ENCODE results near the gene DCC. TPM values are rescaled to one million over a fixed set of nuclear protein-coding genes. Genes with fewer than 3 reads are reported as not detected.

Gene DCC
- total and polyA plus RNA-seq, 2 experiments from 2014 or later = 0.53 to 0.73 TPM

DNA sequence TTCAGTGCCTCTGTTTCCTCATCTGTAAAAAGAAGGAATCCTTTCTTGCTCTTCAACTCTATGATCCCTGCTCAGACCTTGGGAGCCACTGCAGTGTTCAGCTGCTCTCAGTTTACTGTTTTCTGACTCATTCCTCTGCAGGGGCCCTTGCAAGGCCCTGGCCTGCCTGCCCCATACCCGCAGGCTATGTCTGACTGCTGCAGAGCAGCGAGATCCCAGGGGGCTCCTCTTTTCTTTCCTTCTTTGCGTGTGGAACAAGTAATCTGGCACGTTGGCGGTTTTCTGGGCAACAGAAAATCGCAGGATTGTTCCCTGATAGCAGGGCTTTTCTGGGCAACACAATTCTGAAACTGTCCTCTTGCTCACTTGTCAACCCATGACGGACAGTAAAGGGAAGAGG is 376.0 kb downstream of the DCC start:
- no peaks in the 10 kb centered on the region for H3K27me3 ChIP-seq (ENCODE audit: insufficient read depth)
- no peaks in the 10 kb centered on the region; the same call in 1 of the 2 replicates for H3K9me2 ChIP-seq (ENCODE audit: insufficient read depth)
- Mint-ChIP-seq H3K4me3 (no peak overlapping the region), H3K9me3 (no peaks in the 10 kb centered on the region), H3K36me3 (ENCODE audit: low read depth) (no peaks in the 10 kb centered on the region), H3K27ac (no peak overlapping the region), H3K27me3 (ENCODE audit: insufficient read depth, low read depth, poor library complexity) (no peaks in the 10 kb centered on the region), H3K4me1 (no peaks in the 10 kb centered on the region)
- H3K4me3 ChIP-seq = no peak overlapping the region
- H3F3A ChIP-seq (replicated peaks; ENCODE audit: low read depth) = no peaks in the 10 kb centered on the region
- DNase-seq (ENCODE audit: low spot score) (no peak), ATAC-seq (no peak)
- no peaks in the 10 kb centered on the region for H3K4me1 ChIP-seq (ENCODE audit: insufficient read depth)
- H2AFZ ChIP-seq = no peak overlapping the region
- TF ChIP-seq STAT1 (IDR thresholded peaks at IDR 0.05; ENCODE audit: unreplicated experiment) = no peak
- TF ChIP-seq, protein P1, sequence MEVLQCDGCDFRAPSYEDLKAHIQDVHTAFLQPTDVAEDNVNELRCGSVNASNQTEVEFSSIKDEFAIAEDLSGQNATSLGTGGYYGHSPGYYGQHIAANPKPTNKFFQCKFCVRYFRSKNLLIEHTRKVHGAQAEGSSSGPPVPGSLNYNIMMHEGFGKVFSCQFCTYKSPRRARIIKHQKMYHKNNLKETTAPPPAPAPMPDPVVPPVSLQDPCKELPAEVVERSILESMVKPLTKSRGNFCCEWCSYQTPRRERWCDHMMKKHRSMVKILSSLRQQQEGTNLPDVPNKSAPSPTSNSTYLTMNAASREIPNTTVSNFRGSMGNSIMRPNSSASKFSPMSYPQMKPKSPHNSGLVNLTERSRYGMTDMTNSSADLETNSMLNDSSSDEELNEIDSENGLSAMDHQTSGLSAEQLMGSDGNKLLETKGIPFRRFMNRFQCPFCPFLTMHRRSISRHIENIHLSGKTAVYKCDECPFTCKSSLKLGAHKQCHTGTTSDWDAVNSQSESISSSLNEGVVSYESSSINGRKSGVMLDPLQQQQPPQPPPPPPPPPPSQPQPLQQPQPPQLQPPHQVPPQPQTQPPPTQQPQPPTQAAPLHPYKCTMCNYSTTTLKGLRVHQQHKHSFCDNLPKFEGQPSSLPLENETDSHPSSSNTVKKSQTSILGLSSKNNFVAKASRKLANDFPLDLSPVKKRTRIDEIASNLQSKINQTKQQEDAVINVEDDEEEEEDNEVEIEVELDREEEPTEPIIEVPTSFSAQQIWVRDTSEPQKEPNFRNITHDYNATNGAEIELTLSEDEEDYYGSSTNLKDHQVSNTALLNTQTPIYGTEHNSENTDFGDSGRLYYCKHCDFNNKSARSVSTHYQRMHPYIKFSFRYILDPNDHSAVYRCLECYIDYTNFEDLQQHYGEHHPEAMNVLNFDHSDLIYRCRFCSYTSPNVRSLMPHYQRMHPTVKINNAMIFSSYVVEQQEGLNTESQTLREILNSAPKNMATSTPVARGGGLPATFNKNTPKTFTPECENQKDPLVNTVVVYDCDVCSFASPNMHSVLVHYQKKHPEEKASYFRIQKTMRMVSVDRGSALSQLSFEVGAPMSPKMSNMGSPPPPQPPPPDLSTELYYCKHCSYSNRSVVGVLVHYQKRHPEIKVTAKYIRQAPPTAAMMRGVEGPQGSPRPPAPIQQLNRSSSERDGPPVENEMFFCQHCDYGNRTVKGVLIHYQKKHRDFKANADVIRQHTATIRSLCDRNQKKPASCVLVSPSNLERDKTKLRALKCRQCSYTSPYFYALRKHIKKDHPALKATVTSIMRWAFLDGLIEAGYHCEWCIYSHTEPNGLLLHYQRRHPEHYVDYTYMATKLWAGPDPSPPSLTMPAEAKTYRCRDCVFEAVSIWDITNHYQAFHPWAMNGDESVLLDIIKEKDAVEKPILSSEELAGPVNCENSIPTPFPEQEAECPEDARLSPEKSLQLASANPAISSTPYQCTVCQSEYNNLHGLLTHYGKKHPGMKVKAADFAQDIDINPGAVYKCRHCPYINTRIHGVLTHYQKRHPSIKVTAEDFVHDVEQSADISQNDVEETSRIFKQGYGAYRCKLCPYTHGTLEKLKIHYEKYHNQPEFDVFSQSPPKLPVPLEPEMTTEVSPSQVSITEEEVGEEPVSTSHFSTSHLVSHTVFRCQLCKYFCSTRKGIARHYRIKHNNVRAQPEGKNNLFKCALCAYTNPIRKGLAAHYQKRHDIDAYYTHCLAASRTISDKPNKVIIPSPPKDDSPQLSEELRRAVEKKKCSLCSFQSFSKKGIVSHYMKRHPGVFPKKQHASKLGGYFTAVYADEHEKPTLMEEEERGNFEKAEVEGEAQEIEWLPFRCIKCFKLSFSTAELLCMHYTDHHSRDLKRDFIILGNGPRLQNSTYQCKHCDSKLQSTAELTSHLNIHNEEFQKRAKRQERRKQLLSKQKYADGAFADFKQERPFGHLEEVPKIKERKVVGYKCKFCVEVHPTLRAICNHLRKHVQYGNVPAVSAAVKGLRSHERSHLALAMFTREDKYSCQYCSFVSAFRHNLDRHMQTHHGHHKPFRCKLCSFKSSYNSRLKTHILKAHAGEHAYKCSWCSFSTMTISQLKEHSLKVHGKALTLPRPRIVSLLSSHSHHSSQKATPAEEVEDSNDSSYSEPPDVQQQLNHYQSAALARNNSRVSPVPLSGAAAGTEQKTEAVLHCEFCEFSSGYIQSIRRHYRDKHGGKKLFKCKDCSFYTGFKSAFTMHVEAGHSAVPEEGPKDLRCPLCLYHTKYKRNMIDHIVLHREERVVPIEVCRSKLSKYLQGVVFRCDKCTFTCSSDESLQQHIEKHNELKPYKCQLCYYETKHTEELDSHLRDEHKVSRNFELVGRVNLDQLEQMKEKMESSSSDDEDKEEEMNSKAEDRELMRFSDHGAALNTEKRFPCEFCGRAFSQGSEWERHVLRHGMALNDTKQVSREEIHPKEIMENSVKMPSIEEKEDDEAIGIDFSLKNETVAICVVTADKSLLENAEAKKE (CRISPR knock-in tag; IDR thresholded peaks at IDR 0.05) = no peak
- TF ChIP-seq NANOG (IDR thresholded peaks at IDR 0.05; ENCODE audit: borderline replicate concordance) = no peak
- TF ChIP-seq, protein P2, sequence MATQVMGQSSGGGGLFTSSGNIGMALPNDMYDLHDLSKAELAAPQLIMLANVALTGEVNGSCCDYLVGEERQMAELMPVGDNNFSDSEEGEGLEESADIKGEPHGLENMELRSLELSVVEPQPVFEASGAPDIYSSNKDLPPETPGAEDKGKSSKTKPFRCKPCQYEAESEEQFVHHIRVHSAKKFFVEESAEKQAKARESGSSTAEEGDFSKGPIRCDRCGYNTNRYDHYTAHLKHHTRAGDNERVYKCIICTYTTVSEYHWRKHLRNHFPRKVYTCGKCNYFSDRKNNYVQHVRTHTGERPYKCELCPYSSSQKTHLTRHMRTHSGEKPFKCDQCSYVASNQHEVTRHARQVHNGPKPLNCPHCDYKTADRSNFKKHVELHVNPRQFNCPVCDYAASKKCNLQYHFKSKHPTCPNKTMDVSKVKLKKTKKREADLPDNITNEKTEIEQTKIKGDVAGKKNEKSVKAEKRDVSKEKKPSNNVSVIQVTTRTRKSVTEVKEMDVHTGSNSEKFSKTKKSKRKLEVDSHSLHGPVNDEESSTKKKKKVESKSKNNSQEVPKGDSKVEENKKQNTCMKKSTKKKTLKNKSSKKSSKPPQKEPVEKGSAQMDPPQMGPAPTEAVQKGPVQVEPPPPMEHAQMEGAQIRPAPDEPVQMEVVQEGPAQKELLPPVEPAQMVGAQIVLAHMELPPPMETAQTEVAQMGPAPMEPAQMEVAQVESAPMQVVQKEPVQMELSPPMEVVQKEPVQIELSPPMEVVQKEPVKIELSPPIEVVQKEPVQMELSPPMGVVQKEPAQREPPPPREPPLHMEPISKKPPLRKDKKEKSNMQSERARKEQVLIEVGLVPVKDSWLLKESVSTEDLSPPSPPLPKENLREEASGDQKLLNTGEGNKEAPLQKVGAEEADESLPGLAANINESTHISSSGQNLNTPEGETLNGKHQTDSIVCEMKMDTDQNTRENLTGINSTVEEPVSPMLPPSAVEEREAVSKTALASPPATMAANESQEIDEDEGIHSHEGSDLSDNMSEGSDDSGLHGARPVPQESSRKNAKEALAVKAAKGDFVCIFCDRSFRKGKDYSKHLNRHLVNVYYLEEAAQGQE (IDR thresholded peaks at IDR 0.05; ENCODE audit: unreplicated experiment) = no peak
- no peak for TF ChIP-seq ZNF331 (CRISPR knock-in tag; IDR thresholded peaks at IDR 0.05; ENCODE audit: low read depth)
- TF ChIP-seq, protein P3, sequence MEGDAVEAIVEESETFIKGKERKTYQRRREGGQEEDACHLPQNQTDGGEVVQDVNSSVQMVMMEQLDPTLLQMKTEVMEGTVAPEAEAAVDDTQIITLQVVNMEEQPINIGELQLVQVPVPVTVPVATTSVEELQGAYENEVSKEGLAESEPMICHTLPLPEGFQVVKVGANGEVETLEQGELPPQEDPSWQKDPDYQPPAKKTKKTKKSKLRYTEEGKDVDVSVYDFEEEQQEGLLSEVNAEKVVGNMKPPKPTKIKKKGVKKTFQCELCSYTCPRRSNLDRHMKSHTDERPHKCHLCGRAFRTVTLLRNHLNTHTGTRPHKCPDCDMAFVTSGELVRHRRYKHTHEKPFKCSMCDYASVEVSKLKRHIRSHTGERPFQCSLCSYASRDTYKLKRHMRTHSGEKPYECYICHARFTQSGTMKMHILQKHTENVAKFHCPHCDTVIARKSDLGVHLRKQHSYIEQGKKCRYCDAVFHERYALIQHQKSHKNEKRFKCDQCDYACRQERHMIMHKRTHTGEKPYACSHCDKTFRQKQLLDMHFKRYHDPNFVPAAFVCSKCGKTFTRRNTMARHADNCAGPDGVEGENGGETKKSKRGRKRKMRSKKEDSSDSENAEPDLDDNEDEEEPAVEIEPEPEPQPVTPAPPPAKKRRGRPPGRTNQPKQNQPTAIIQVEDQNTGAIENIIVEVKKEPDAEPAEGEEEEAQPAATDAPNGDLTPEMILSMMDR (conservative IDR thresholded peaks at IDR 0.05; ENCODE audit: low read depth in 2 of 2) = no peak
- no peak for TF ChIP-seq EZH2phosphoT487 (IDR thresholded peaks at IDR 0.05; ENCODE audit: unreplicated experiment)
- no peak for TF ChIP-seq POLR2AphosphoS5 (IDR thresholded peaks at IDR 0.05; ENCODE audit: low read depth)
- no peak for TF ChIP-seq JUNB (IDR thresholded peaks at IDR 0.05; ENCODE audit: unreplicated experiment)
- TF ChIP-seq, protein P4, sequence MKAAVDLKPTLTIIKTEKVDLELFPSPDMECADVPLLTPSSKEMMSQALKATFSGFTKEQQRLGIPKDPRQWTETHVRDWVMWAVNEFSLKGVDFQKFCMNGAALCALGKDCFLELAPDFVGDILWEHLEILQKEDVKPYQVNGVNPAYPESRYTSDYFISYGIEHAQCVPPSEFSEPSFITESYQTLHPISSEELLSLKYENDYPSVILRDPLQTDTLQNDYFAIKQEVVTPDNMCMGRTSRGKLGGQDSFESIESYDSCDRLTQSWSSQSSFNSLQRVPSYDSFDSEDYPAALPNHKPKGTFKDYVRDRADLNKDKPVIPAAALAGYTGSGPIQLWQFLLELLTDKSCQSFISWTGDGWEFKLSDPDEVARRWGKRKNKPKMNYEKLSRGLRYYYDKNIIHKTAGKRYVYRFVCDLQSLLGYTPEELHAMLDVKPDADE (IDR thresholded peaks at IDR 0.05) = no peak
- TF ChIP-seq ZNF114 (CRISPR knock-in tag; IDR thresholded peaks at IDR 0.05) = no peak
- TF ChIP-seq CREB1 (CRISPR knock-in tag; IDR thresholded peaks at IDR 0.05; ENCODE audit: low read depth) = no peak
- no peak for TF ChIP-seq EZH2 (IDR thresholded peaks at IDR 0.05; ENCODE audit: low read depth, unreplicated experiment)
- H3K36me3 ChIP-seq (ENCODE audit: insufficient read depth) = no peaks in the 10 kb centered on the region
- H3K79me2 ChIP-seq (replicated peaks; ENCODE audit: insufficient read depth) = no peaks in the 10 kb centered on the region
- H3K4me2 ChIP-seq = no peak overlapping the region
- H3K27ac ChIP-seq (ENCODE audit: low read depth) = no peak overlapping the region
- no peaks in the 10 kb centered on the region for H4K20me1 ChIP-seq (replicated peaks; ENCODE audit: insufficient read depth)

Measured in GM23338 (cell line).